A549 (cell line): Measurements from ENCODE around the gene FLACC1.

Source experiments
- EP300 ChIP-seq, 2 experiments: fragments of >200 bp; sonication (Bioruptor Twin); formaldehyde crosslinking; IDR thresholded peaks; 2 replicates in 1 of 2; 3 replicates in 1 of 2; pipeline ENCODE4 v1.6.1; 2016 to 2017
- GATA3 ChIP-seq: IDR thresholded peaks from 2 replicates; pipeline ENCODE4 v1.6.1; 2012; ENCODE audit warnings: borderline replicate concordance
- TF ChIP-seq, protein P1 (sequence below): fragments of >200 bp; sonication (Bioruptor Twin); formaldehyde crosslinking; IDR thresholded peaks from 3 replicates; pipeline ENCODE4 v1.5.1; 2016

DNA sequence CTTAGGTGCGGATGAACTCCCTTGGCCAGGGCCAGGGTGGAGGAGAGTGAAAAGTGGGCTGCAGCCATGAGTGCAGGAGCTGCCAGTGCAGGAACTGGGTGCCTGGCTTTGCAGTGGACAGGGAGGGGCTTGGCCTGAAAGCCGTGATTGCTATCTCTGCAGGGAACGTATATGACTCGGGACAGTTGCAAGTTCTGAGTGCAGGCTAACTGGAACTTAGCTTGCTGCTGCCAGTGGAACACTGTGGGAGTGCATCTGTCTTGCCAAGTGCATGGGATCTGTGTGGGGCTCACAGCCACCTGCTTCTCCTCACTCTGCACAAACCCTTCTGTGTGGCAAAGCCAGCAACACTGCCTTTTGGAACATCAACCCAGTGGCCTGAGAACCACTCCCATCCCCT is 36.9 kb downstream of the FLACC1 start:
- TF ChIP-seq, protein P1, sequence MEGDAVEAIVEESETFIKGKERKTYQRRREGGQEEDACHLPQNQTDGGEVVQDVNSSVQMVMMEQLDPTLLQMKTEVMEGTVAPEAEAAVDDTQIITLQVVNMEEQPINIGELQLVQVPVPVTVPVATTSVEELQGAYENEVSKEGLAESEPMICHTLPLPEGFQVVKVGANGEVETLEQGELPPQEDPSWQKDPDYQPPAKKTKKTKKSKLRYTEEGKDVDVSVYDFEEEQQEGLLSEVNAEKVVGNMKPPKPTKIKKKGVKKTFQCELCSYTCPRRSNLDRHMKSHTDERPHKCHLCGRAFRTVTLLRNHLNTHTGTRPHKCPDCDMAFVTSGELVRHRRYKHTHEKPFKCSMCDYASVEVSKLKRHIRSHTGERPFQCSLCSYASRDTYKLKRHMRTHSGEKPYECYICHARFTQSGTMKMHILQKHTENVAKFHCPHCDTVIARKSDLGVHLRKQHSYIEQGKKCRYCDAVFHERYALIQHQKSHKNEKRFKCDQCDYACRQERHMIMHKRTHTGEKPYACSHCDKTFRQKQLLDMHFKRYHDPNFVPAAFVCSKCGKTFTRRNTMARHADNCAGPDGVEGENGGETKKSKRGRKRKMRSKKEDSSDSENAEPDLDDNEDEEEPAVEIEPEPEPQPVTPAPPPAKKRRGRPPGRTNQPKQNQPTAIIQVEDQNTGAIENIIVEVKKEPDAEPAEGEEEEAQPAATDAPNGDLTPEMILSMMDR = no peak
- no peak for TF ChIP-seq GATA3
- TF ChIP-seq EP300 (IDR thresholded peaks at IDR 0.05) = no peak
